K562 (cell line): ENCODE data around the gene PUSL1. TPM values are rescaled to one million over a fixed set of nuclear protein-coding genes. Genes with fewer than 3 reads are reported as not detected.
A peak's percentile ranks its signal among the peaks of the same experiment; 100 is the strongest.

ENCODE experiments used
- CREB1 ChIP-seq, 2 experiments: sonication (generic) in 1 of 2; formaldehyde crosslinking in 1 of 2; IDR thresholded peaks; 2 replicates each; pipeline versions ENCODE4 v1.6.1 to v1.8.0; 2012 to 2022; ENCODE audit warnings: inconsistent platforms in 1 of 2, mild to moderate bottlenecking in 1 of 2, missing genetic modification reagents in 1 of 2, moderate library complexity in 1 of 2
- EP400 ChIP-seq: fragments of 450-650 bp; IDR thresholded peaks from 2 replicates; pipeline ENCODE4 v1.6.1; 2017; ENCODE audit warnings: antibody characterized with exemption, mild to moderate bottlenecking, moderate library complexity
- GABPA ChIP-seq: fragments of 200-800 bp; sonication (Bioruptor generic); conservative IDR thresholded peaks from 2 replicates; pipeline ENCODE4 v1.6.1; 2016; ENCODE audit warnings: low read depth, missing genetic modification characterization, missing compliant biosample characterization
- L3MBTL2 ChIP-seq: fragments of 450-650 bp; IDR thresholded peaks from 2 replicates; pipeline ENCODE4 v1.6.1; 2016; ENCODE audit warnings: mild to moderate bottlenecking, moderate library complexity
- NFRKB ChIP-seq: fragments of 450-650 bp; IDR thresholded peaks from 2 replicates; pipeline ENCODE4 v1.6.1; 2016; ENCODE audit warnings: low read depth
- SP2 ChIP-seq: IDR thresholded peaks from 2 replicates; pipeline ENCODE4 v1.6.1; 2011; ENCODE audit warnings: mild to moderate bottlenecking, low read depth, low read length, moderate library complexity; ENCODE audit not compliant: poor library complexity, severe bottlenecking; ENCODE audit errors: extremely low read depth
- SRF ChIP-seq, 2 experiments: fragments of 250-450, 450-650 bp in 1 of 2; sonication (Bioruptor Pico) in 1 of 2; sonication (generic) in 1 of 2; formaldehyde crosslinking; IDR thresholded peaks; 2 replicates each; pipeline versions ENCODE4 v1.5.0 to v1.5.1; 2020 to 2022; ENCODE audit warnings: mild to moderate bottlenecking in 1 of 2, missing genetic modification reagents in 1 of 2
- ZNF274 ChIP-seq: IDR thresholded peaks from 2 replicates; pipeline ENCODE4 v1.6.1; 2011; ENCODE audit warnings: low read depth, mild to moderate bottlenecking, low read length, moderate library complexity, borderline replicate concordance
- ZNF407 ChIP-seq: fragments of 450-650 bp; IDR thresholded peaks from 2 replicates; pipeline ENCODE4 v1.6.1; 2016; ENCODE audit warnings: low read depth
- ZNF511 ChIP-seq: sonication (generic); formaldehyde crosslinking; IDR thresholded peaks from 2 replicates; pipeline ENCODE4 v1.8.0; 2022; ENCODE audit warnings: mild to moderate bottlenecking, missing genetic modification reagents
- polyA plus RNA-seq, 8 experiments: library from polyadenylated mRNA; depleted of rRNA in 4 of 8; stranded (reverse) in 5 of 8; unstranded in 3 of 8; fragments of >200 nt; fragmentation: Nextera tagmentation in 2 of 8; fragmentation: Illumina TruSeq in 1 of 8; extraction: Ambion mirVana in 2 of 8; extraction: Trizol in 1 of 8; gene quantifications; 2 replicates each; pipeline versions ENCODE4 v1.2.1 to v1.2.3, GENCODE V29; 2011 to 2014; ENCODE audit warnings: inconsistent platforms in 1 of 8, missing spikeins in 1 of 8
- total RNA-seq, 7 experiments: library from RNA; depleted of rRNA in 6 of 7; stranded (reverse); fragments of >200 nt in 6 of 7; fragmentation: Illumina TruSeq in 2 of 7; extraction: Trizol in 2 of 7; gene quantifications; 2 replicates each; pipeline versions ENCODE4 v1.2.1 to v1.2.3, GENCODE V29; 2011 to 2021; ENCODE audit warnings: low replicate concordance in 1 of 7

Gene PUSL1
- total and polyA plus RNA-seq, 9 of the 15 experiments (the other 6 are each of a cell fraction or from before 2014, with no cell fraction given), result 0.62 to 86.9 (median 13.6) TPM

GRCh38 chr1:1324524-1325287 is 16.3 kb downstream of the PUSL1 start, which contains the start of the genes CPTP and INTS11 (continued):
- TF ChIP-seq GABPA (tag), result peak; percentile 97
- no peak for TF ChIP-seq CREB1 (IDR thresholded peaks at IDR 0.05)
- TF ChIP-seq CREB1 (CRISPR knock-in tag; IDR thresholded peaks at IDR 0.05), result peak; percentile 52; the same call in 1 of the 2 replicates
- peak; percentile 74; the same call in 1 of the 2 replicates for TF ChIP-seq EP400
- TF ChIP-seq L3MBTL2, result peak; percentile 86
- TF ChIP-seq SRF (CRISPR knock-in tag; IDR thresholded peaks at IDR 0.05), result no peak
- TF ChIP-seq ZNF511 (CRISPR knock-in tag), result 0 out of 2 replicates have a peak, but pooled peaks have one; percentile 14
- TF ChIP-seq SP2, result peak; percentile 39
- TF ChIP-seq NFRKB, result no peak
- TF ChIP-seq ZNF274, result no peak
- no peak for TF ChIP-seq ZNF407
